GM18511 (cell line): ENCODE data around the gene MAP3K5.
"Not testable (repeated sequence)": the region's sequence is repeated elsewhere in the genome, so short reads cannot be mapped to it uniquely, and the experiment has no call there.

Experiments used
- ATAC-seq: cut with Tn5 transposase; IDR thresholded peaks from one replicate; pipeline ENCODE4 v1.9.1; 2021; ENCODE audit warnings: mild to moderate bottlenecking, moderate library complexity; ENCODE audit not compliant: unreplicated experiment

MAP3K5 gene

DNA sequence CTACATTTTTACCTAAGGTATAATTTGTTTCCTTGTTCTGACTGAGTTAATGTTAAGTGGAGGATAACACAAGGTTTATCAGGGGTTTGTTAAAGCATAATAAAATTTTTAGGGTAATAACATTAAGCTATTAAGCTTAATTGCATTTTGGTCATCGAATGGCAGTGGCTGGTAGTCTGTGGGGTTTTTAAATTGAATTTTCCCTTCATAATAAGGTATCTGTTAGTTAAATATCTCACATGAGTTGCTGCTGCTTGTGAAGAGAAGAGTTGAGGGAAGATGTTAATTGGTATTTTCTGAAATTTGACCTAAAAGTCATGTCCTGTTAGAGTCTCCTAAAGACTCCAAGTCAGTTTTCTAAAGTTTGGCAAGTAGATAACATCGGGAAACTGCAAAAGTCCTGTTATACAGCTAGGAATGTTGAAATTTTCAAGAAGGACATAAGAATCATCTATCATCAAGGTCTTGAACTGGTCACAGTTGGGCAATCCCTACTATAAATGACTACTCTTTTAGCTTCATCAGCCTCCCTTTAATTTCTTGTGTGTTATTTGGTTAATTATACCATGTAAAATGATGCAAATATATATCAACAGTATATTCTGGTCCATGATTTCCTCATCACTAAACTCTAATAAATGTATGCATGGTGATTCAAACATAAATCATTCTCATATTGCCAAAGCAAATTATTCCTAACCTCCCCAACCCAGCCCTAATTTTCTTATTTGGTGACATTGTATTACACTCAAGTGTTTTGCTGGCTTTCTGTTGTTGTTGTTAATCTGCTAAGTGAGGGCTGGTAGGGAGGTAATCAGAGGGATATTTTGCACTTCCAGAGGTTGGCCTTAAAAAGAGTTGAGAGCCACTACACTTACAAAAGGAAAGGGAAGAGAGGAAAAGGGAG, 64.0 kb downstream of the MAP3K5 start:
- no peak for ATAC-seq

GRCh38 chr6:136726837-136727557, 65.3 kb downstream of the MAP3K5 start:
- ATAC-seq: no peak

DNA sequence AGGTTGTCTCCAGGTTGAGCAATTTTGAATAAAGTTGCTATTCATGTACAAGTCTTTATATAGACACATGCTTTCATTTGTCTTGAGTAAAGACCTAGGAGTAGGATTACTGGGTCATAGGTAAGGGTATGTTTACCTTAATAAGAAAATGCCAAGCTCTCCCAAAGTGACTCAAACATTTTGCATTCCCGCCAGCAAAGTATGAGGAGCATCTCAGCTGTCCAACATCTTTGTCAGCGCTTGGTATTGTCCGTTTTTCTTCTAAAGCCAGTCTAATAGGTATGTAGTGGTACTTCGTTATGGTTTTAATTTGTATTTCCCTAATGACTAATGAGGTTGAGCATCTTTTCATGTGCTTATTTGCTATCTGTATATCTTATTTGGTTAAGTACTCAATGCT, 67.2 kb downstream of the MAP3K5 start:
- ATAC-seq: no peak

DNA sequence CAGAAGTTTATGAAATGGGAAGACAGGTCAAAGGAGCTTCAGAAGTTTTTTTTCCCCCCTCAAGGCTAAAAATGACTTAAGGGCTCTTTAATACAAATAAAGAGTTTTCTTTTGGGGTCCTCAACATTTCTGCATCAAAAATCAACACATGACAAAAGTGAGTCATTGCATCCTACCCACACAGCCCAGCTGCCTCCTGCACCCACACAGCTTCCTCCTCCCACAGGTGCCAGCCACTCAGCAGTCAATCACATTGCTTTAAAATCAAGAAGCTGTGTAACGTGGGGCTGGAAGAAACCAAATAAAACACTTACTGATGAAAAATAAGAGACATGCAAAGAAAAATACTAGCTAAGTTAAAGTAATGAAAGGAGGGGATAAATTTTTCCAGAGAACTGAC, 68.5 kb downstream of the MAP3K5 start:
- ATAC-seq: peak; percentile 47

DNA sequence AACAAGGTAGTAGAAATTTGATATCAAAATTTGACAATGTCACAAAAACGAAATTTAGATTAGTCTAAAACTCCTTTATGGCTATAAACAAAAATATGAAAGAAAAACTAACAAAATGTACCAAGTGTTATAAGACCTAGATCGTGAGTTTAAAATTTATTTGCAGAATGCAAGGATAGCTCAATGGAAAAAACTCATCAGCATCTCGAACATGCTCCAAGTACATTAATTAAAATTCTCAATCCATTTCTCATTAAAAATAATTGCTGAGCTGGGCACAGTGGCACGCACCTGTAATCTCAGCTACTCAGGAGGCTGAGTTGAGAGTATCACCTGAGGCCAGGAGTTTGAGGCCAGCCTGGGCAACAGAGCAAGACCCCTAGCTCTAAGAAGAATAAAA, 70.8 kb downstream of the MAP3K5 start:
- no peak for ATAC-seq

DNA sequence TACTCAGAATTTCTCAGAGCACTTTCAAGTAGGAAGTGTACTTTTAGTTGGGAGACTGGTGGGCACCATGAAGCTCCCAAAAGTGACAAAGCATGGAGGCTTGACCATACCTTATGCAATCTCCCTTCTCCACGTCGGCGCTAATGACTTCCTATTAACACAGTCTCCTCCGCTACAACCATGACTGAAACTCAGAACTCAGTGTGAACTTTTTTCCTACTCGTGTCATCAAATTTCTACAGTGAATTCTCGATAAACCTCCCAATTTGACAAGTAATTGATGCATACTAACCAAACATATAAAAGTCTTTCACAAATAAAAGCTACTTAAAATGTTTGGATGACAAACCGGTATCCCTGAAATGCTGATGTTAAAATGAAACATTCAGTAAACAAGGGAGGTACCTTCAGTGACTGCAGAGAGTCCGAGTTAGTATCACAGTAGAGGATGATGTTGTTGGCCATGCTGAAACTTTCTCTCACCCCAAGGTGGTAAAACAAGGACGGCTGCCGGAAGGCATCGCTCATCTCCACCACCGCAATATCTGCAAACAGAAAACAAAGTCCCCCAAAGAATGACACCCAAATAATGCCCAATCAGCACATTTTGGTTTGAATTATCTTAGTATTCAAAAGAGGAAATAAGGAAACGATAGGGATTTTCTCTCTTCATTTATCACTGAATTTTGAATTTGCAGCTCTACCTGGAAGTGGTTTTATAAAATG, 72.1 kb downstream of the MAP3K5 start:
- peak; percentile 72 for ATAC-seq

- ATAC-seq: peak; percentile 44
These were observed 72.8 kb downstream of the MAP3K5 start for GRCh38 chr6:136719280-136720044.

DNA sequence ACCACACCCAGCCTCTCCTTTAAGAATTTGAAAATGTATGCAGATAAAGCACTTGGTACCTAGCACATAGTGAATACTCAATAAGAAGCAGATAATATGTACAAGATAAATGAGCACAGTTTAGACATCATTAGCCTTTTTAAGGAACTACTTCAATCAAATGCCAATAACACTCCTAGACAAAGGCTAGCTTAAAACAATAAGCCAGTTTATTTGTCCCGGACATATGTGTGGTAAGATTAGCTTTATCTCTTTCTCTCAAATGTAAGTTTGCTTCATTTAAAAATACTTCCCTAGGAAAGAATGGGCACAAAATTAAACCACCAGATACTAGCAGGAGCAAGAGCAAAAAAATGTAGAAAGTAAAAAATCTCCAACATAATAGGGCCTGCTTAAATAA, 73.8 kb downstream of the MAP3K5 start:
- ATAC-seq: no peak

DNA sequence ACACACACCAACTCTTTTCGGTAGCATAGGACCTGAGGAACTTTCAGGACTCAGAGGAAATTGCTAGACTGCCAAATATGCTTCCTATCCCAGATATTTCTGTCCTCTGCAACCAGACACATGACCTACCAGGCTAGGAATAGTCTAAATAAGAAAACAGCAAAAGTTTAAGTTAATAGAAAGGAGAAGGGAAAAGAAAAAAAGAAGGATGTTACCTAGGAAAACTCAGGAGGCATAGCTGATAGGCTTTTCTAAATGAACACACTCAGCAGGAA, 74.6 kb downstream of the MAP3K5 start:
- no peak for ATAC-seq

- peak; percentile 50 for ATAC-seq
These were observed 75.2 kb downstream of the MAP3K5 start for GRCh38 chr6:136716917-136717715.

- not testable (repeated sequence) for ATAC-seq
These were observed 79.6 kb downstream of the MAP3K5 start for GRCh38 chr6:136712642-136713041.

- no peak for ATAC-seq
These were observed 80.6 kb downstream of the MAP3K5 start for GRCh38 chr6:136711644-136712043.

GRCh38 chr6:136710877-136711552, 81.3 kb downstream of the MAP3K5 start:
- ATAC-seq: no peak

DNA sequence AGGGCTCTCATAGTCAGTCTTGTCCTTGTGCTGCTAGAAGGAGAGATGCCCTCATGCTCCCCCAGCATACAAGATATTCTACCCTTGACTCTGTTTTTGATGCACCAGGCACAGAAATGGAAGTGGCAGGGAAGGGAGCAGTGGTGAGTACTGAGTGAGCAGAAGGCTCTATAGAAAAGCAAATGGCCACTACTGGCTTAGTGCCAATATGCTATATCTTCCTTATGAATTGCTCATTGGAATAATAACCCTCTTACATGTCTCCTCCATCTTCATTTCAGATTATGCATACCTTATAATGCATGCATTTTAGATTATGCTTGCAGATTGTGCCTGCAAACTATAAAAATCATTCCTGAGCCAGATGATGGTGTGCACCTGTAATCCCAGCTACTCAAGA, 82.8 kb downstream of the MAP3K5 start:
- ATAC-seq: no peak

- ATAC-seq: no peak
These were observed 85.8 kb downstream of the MAP3K5 start for GRCh38 chr6:136706430-136706829.

GRCh38 chr6:136703331-136703865, 88.9 kb downstream of the MAP3K5 start:
- ATAC-seq: no peak

GRCh38 chr6:136701045-136701444, 91.2 kb downstream of the MAP3K5 start:
- ATAC-seq: no peak

GRCh38 chr6:136699358-136699757, 92.9 kb downstream of the MAP3K5 start:
- no peak for ATAC-seq

DNA sequence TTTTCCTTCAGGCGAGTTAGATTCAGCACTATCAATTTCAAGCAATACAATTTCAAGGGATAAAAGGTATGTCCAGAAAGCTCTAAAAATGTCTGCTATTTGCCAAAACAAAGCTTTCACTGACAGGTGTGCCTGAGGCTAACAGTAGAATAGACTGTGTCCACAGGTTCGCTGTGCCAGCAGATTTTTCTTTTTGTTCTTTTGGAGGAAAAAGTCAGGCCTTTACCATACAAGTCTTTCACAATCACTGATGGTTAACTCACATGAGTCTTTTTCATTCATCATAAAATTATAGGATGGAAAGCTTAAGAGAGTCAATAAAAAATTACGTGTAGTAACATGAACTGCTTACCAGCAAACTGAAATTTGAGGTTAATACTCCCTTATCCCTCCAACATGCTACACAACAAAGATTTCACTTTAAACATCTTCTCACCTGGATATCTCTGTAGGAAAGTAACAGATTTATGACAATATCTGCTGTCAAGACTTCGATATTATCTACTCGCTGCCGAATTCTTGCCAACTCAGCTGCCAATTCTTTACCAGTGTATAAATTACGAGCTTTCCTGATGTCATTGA, 95.4 kb downstream of the MAP3K5 start:
- no peak for ATAC-seq
